Heart left ventricle (tissue), 16 donors: ENCODE measurements around the gene WDR86. TPM values are rescaled to one million over a fixed set of nuclear protein-coding genes. Genes with fewer than 3 reads are reported as not detected.

ENCODE experiments used
- ATAC-seq, 4 donors: fragments of 200-7000 bp; cut with Tn5 transposase; one replicate each; pipeline ENCODE4 v1.9.1; 2020 to 2022; ENCODE audit warnings: moderate library complexity in 4 of 4, mild to moderate bottlenecking in 3 of 4, moderate number of reproducible peaks in 1 of 4
- DNase-seq, 5 donors: peaks; one replicate each; pipeline ENCODE4 v3.0.0-alpha.2; 2020
- H3K27ac ChIP-seq, 12 donors: fragments of 200-600 bp; sonication (generic) in 4 of 12; one replicate each; pipeline versions ENCODE4 v1.5.0 to v1.8.0; 2016 to 2022; ENCODE audit warnings: mild to moderate bottlenecking in 2 of 12
- H3K27me3 ChIP-seq, 9 donors: fragments of 200-600 bp; sonication (generic) in 2 of 9; one replicate each; pipeline versions ENCODE4 v1.5.1 to v1.8.0; 2016 to 2022; ENCODE audit warnings: mild to moderate bottlenecking in 3 of 9
- H3K36me3 ChIP-seq, 9 donors: fragments of 200-600 bp; sonication (generic) in 2 of 9; one replicate each; pipeline versions ENCODE4 v1.5.0 to v1.8.0; 2018 to 2022; ENCODE audit warnings: mild to moderate bottlenecking in 2 of 9
- H3K4me1 ChIP-seq, 12 donors: fragments of 200-600 bp; sonication (generic) in 4 of 12; one replicate each; pipeline versions ENCODE4 v1.5.0 to v1.8.0; 2016 to 2022; ENCODE audit warnings: mild to moderate bottlenecking in 3 of 12
- H3K4me3 ChIP-seq, 12 donors: fragments of 200-600 bp; sonication (generic) in 4 of 12; one replicate each; pipeline versions ENCODE4 v1.5.0 to v1.8.0; 2017 to 2022; ENCODE audit warnings: mild to moderate bottlenecking in 9 of 12, moderate library complexity in 4 of 12
- H3K9me3 ChIP-seq, 12 donors: fragments of 200-600 bp; sonication (generic) in 4 of 12; one replicate each; pipeline versions ENCODE4 v1.5.0 to v1.8.0; 2016 to 2022; ENCODE audit warnings: mild to moderate bottlenecking in 1 of 12
- CTCF ChIP-seq, 12 donors: fragments of 200-600 bp; sonication (generic) in 4 of 12; IDR thresholded peaks; one replicate each; pipeline versions ENCODE4 v1.5.0 to v1.8.0; 2018 to 2022; ENCODE audit warnings: antibody characterized with exemption in 12 of 12, mild to moderate bottlenecking in 5 of 12
- POLR2A ChIP-seq, 2 donors: fragments of 450-650 bp; IDR thresholded peaks; one replicate each; pipeline ENCODE4 v1.6.1; 2017; ENCODE audit warnings: antibody characterized with exemption in 2 of 2, mild to moderate bottlenecking in 2 of 2, moderate library complexity in 2 of 2
- WGBS, 4 donors: extraction: QIAGEN DNeasy Blood & Tissue Kit in 2 of 4; methylation state at CpG; one replicate each; pipeline versions ENCODE4 v1.1.5 to v1.1.7; 2013 to 2018; 5-methylcytosine and 5-hydroxymethylcytosine counted together
- intact Hi-C, 10 donors: fragments of 100-400 bp; cut with DNase I; formaldehyde crosslinking; loops; one replicate each; pipeline versions ENCODE4 v1.11.1 to v1.14.2; 2022
- polyA plus RNA-seq, 2 donors: library from polyadenylated mRNA; stranded (reverse); fragments of 200-250 nt; gene quantifications; one replicate each; pipeline ENCODE4 v1.2.3, GENCODE V29; 2013
- total RNA-seq, 9 donors: library from RNA; depleted of rRNA in 2 of 9; stranded (reverse); fragments of >200 nt in 2 of 9; fragmentation: NEBNext Ultra II Directional in 3 of 9; extraction: Animal tissue kit (Norgen Biotek cat#: 25700) in 3 of 9; gene quantifications; one replicate each; pipeline versions ENCODE4 v1.1.0 to v1.2.4, GENCODE V29; 2016 to 2023
- donor health status: ischemic (EF 13 %, LVEDD 7.1; RV severe dilation, severe dysfunction).
- donor health status: healthy with polysubstance abuse.
- donor health status: DM: no; HTN: yes; CAD: no.
- donor health status: DM: no; HTN: no; CAD: no.
- donor health status: ischemic (EF 25% LVEDD 6.9; RV normal size, moderate dysfunction).
- donor health status: ischemic (EF 25% LVEDD 5.7; RV mildly dilated, moderate dysfunction).
- donor health status: healthy.
- donor health status: DM: yes; HTN: yes; CAD: no.
- donor health status: ischemic (EF 35%, LVEDD 5.7; RV mildly dilated, moderate dysfunction).
- donor health status: nonischemic (EF 11% LVEDD 7.7; RV severe dilation, severe dysfunction).
- donor health status: DM: yes; HTN: yes; CAD: no.
- donor health status: PGD.
- donor health status: ischemic (EF 29% LVEDD 5.4; RV normal size, mild dysfunction).
- donor health status: nonischemic (EF 23%, LVEDD 6.1; RV moderate dilation, normal function).

The WDR86 gene
- total and polyA plus RNA-seq, 11 donors: 0.37 to 1.7 (median 0.52) TPM; not detected in 5

GRCh38 chr7:151430391-151431205 lies 20.8 kb upstream of the WDR86 start:
- no peaks in the 10 kb centered on the region for H3K9me3 ChIP-seq
- no peaks in the 10 kb centered on the region for H3K36me3 ChIP-seq
- ATAC-seq (no peak), DNase-seq (no peak)
- TF ChIP-seq POLR2A (IDR thresholded peaks at IDR 0.05) (no peak), CTCF (IDR thresholded peaks at IDR 0.05) (no peak)
- intact Hi-C loops: loop anchor here in 2 of 10 donors (10.0 kb wide), 1 partner anchor 46 kb away; no protein-coding TSS in a partner anchor
- H3K27ac ChIP-seq: no peak overlapping the region
- no peak overlapping the region for H3K4me3 ChIP-seq
- 90 to 93% (median 91%) methylated on average over 15 to 16 of the region's 16 CpGs for WGBS, 4 donors
- peaks cover 0 to 22% (median 2%) of the 10 kb centered on the region in 12 donors for H3K4me1 ChIP-seq
- peaks cover 0 to 4% (median 0%) of the 10 kb centered on the region in 9 donors for H3K27me3 ChIP-seq

DNA sequence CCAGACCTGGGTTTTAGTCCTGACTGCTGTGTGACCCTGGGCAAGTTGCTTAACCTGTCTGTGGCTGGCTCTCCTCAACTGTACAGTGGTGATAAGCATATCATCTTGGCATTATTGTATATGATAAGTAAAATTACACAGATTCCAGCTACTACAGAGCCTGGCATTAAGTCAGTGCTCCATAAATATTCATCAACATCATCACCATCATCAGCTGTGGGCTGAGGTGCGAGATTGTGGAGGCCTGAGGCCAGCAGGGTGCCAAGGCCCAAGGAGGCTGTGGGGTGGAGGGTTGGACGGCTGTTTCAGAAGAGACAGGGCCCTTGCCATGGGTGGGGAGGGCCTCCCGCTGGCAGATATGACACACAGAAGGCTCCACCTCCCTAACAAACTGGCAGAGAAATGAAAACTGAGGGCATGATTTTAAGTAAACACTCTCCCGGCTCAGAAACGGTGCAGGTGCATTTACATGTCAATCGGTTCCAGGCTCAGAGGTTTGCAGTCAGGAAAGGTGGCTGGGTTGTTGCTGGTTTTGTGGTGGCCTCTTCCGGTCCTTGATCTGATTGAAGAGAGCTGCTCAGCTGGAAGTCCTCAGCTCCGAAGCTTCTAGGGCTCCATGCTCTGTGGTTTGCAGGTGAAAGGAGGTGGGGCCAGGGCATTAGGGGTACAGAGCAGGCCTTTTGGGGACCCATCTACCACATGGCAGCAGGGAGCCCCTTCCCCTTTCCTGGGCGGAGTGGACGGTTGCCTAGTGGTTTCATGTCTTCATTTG lies 19.9 kb upstream of the WDR86 start:
- TF ChIP-seq POLR2A (IDR thresholded peaks at IDR 0.05) (no peak), CTCF (IDR thresholded peaks at IDR 0.05) (no peak)
- H3K9me3 ChIP-seq: no peaks in the 10 kb centered on the region
- H3K27ac ChIP-seq: peak overlapping the region in 1 of 12 donors; percentile 13
- H3K36me3 ChIP-seq: no peaks in the 10 kb centered on the region
- intact Hi-C loops: loop anchor here in 2 of 10 donors (10.0 kb wide), 1 partner anchor 45 kb away; no protein-coding TSS in a partner anchor
- H3K4me3 ChIP-seq: no peak overlapping the region
- 63 to 75% (median 67%) methylated on average over 10 of the region's 10 CpGs for WGBS, 4 donors
- DNase-seq (no peak), ATAC-seq (no peak)
- peaks cover 0 to 22% (median 2%) of the 10 kb centered on the region in 12 donors for H3K4me1 ChIP-seq
- H3K27me3 ChIP-seq: peaks cover 0 to 4% (median 0%) of the 10 kb centered on the region in 9 donors

GRCh38 chr7:151429237-151429559 lies 19.4 kb upstream of the WDR86 start:
- Histone ChIP-seq H3K27ac (peak overlapping the region in 1 of 12 donors; percentile 13), H3K4me3 (no peak overlapping the region), H3K4me1 (peaks cover 0 to 22% (median 2%) of the 10 kb centered on the region in 12 donors), H3K9me3 (no peaks in the 10 kb centered on the region), H3K36me3 (no peaks in the 10 kb centered on the region), H3K27me3 (peaks cover 0 to 4% (median 0%) of the 10 kb centered on the region in 9 donors)
- ATAC-seq: no peak
- no peak for DNase-seq
- WGBS, 4 donors: 90 to 99% (median 96%) methylated on average over 5 of the region's 5 CpGs
- TF ChIP-seq POLR2A (IDR thresholded peaks at IDR 0.05) (no peak), CTCF (IDR thresholded peaks at IDR 0.05) (no peak)
- intact Hi-C loops: no loop called here
